GM12891 (cell line): ENCODE data around the gene SUPV3L1.

ENCODE experiments used
- DNase-seq: peaks from one replicate; pipeline ENCODE4 v3.0.0; 2011; ENCODE audit warnings: low spot score; ENCODE audit not compliant: insufficient read length
- FAIRE-seq: peaks from 2 replicates; lab custom pipeline; 2011; peaks lifted over from hg19 to GRCh38; lab: Jason Lieb, UNC
- PAX5 ChIP-seq: IDR thresholded peaks from 2 replicates; pipeline ENCODE4 v1.6.1; 2011; ENCODE audit warnings: low read length, moderate library complexity, mild to moderate bottlenecking; ENCODE audit not compliant: insufficient read depth, severe bottlenecking
- POLR2A ChIP-seq: IDR thresholded peaks from 2 replicates; pipeline ENCODE4 v1.6.1; 2011; ENCODE audit warnings: low read depth, low read length, control low read depth
- POLR2AphosphoS5 ChIP-seq: IDR thresholded peaks from 2 replicates; pipeline ENCODE4 v1.6.1; 2011; ENCODE audit warnings: low read depth, low read length, control low read depth
- POU2F2 ChIP-seq: IDR thresholded peaks from 2 replicates; pipeline ENCODE4 v1.6.1; 2011; ENCODE audit warnings: low read depth, mild to moderate bottlenecking, control low read depth, low read length, moderate library complexity
- SPI1 ChIP-seq: IDR thresholded peaks from 2 replicates; pipeline ENCODE4 v1.6.1; 2011; ENCODE audit warnings: low read depth, low read length, control low read depth
- TAF1 ChIP-seq: IDR thresholded peaks from 2 replicates; pipeline ENCODE4 v1.6.1; 2011; ENCODE audit warnings: low read depth, low read length, control low read depth

SUPV3L1 gene

GRCh38 chr10:69228151-69228550 lies 48.1 kb downstream of the SUPV3L1 start:
- FAIRE-seq (no peak), DNase-seq (no peak)
- TF ChIP-seq POLR2A (no peak), PAX5 (no peak), SPI1 (no peak), POU2F2 (no peak), TAF1 (no peak), POLR2AphosphoS5 (no peak)

GRCh38 chr10:69229616-69229916 lies 49.5 kb downstream of the SUPV3L1 start:
- DNase-seq (no peak), FAIRE-seq (peak; percentile 13)
- TF ChIP-seq POLR2AphosphoS5 (no peak), TAF1 (no peak), SPI1 (no peak), POLR2A (no peak), PAX5 (no peak)

GRCh38 chr10:69230128-69230527 lies 50.1 kb downstream of the SUPV3L1 start:
- TF ChIP-seq POU2F2 (no peak), TAF1 (no peak), PAX5 (no peak), SPI1 (no peak), POLR2AphosphoS5 (no peak), POLR2A (no peak)
- DNase-seq (no peak), FAIRE-seq (no peak)

- FAIRE-seq (no peak), DNase-seq (no peak)
- TF ChIP-seq POLR2AphosphoS5 (no peak), PAX5 (no peak), TAF1 (no peak), POLR2A (no peak), POU2F2 (no peak), SPI1 (no peak)
Measured at GRCh38 chr10:69232252-69232651, 52.2 kb downstream of the SUPV3L1 start.

- FAIRE-seq: no peak
- TF ChIP-seq POU2F2: no peak
- no peak for TF ChIP-seq PAX5
- no peak for TF ChIP-seq POLR2A
- TF ChIP-seq SPI1: no peak
- no peak for TF ChIP-seq TAF1
- no peak for TF ChIP-seq POLR2AphosphoS5
Measured at GRCh38 chr10:69232736-69233480, 52.9 kb downstream of the SUPV3L1 start.

DNA sequence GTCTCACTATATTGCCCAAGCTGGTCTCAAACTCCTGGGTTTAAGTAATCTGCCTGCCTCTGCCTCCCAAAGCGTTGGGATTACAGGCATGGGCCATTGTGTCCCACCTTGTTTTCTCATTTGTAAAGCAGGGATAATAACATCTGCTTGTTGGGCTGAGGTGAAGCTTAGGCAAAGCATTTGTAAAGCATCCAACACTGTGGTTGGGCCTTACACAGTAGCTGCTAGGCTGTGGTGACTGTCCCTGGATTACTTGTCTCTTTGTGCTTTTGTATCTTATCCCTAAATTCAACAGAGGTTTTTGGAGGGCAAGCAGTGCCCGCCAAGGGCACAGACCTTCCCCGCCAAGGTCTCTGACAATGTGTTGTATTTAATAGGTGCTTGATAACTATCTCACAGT lies 54.4 kb downstream of the SUPV3L1 start:
- TF ChIP-seq POU2F2 (no peak), TAF1 (no peak), POLR2AphosphoS5 (no peak), SPI1 (no peak), PAX5 (no peak), POLR2A (no peak)
- DNase-seq (no peak), FAIRE-seq (no peak)

More at GRCh38 chr10:69232736-69233480, 52.9 kb downstream of the SUPV3L1 start:
- DNase-seq: no peak

- no peak for TF ChIP-seq TAF1
- DNase-seq (peak; percentile 69), FAIRE-seq (peak; percentile 90)
Measured at GRCh38 chr10:69237528-69238159, 57.6 kb downstream of the SUPV3L1 start.

- TF ChIP-seq SPI1 (no peak), POLR2AphosphoS5 (no peak), TAF1 (no peak), POU2F2 (no peak), PAX5 (no peak), POLR2A (no peak)
- DNase-seq (no peak), FAIRE-seq (no peak)
Measured at GRCh38 chr10:69239136-69239535, 59.1 kb downstream of the SUPV3L1 start.

- DNase-seq: no peak
- TF ChIP-seq SPI1: no peak
- no peak for TF ChIP-seq POLR2A
- TF ChIP-seq PAX5: no peak
- no peak for TF ChIP-seq POU2F2
- no peak for TF ChIP-seq TAF1
- no peak for TF ChIP-seq POLR2AphosphoS5
- no peak for FAIRE-seq
Measured at GRCh38 chr10:69239816-69240434, 59.9 kb downstream of the SUPV3L1 start.

DNA sequence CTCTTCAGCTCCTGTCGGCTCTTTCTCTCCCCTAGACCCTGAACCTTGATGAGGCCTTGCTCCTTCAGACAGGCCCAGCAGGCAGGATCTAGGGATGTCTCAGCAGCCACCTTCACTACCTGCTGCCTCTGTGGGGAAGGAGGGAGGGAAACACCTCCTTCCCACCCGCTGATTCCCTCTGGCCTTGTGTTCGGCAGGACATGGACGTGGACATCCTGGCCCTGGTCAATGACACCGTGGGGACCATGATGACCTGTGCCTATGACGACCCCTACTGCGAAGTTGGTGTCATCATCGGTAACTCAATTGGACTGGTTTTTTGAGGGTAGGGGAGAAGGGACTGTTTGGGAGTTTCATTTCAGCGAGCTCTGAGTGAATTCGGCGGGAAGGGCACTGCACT lies 60.4 kb downstream of the SUPV3L1 start:
- FAIRE-seq (no peak), DNase-seq (no peak)
- TF ChIP-seq POLR2A (no peak), PAX5 (no peak), TAF1 (no peak), POU2F2 (no peak), SPI1 (no peak), POLR2AphosphoS5 (no peak)
